SK-N-MC (cell line): ENCODE measurements around the gene AGAP3.

Experiments used
- DNase-seq: peaks from one replicate; pipeline ENCODE4 v3.0.0-alpha.2; 2011; ENCODE audit warnings: low read depth, low spot score
- H3K27ac ChIP-seq: fragments of 200-600 bp; sonication (generic); 2 replicates; pipeline ENCODE4 v1.5.1; 2016; ENCODE audit warnings: mixed run types
- H3K36me3 ChIP-seq: fragments of 200-600 bp; sonication (generic); 2 replicates; pipeline ENCODE4 v1.6.1; 2017; ENCODE audit warnings: antibody characterized with exemption, low read length, mixed read lengths; ENCODE audit not compliant: insufficient read depth
- H3K4me3 ChIP-seq: fragments of 200-600 bp; sonication (generic); 2 replicates; pipeline ENCODE4 v1.5.1; 2016
- H3K9ac ChIP-seq: fragments of 200-600 bp; sonication (generic); 2 replicates; pipeline ENCODE4 v1.8.0; 2017; ENCODE audit warnings: mixed run types, mixed read lengths; ENCODE audit not compliant: insufficient read length
- H3K9me3 ChIP-seq: fragments of 200-600 bp; sonication (generic); 2 replicates; pipeline ENCODE4 v1.6.1; 2017; ENCODE audit warnings: low read depth, mild to moderate bottlenecking, antibody characterized with exemption, low read length, moderate library complexity, mixed read lengths
- EZH2 ChIP-seq: fragments of 200-600 bp; sonication (generic); IDR thresholded peaks from one replicate; pipeline ENCODE4 v1.6.1; 2017; ENCODE audit warnings: antibody characterized with exemption
- FOXP2 ChIP-seq: optimal IDR thresholded peaks from 2 replicates; pipeline ENCODE3; 2011; ENCODE audit warnings: mild to moderate bottlenecking, moderate library complexity; ENCODE audit not compliant: insufficient read depth; ENCODE audit errors: extremely low read length, control extremely low read depth
- POLR2AphosphoS5 ChIP-seq: IDR thresholded peaks from 2 replicates; pipeline ENCODE4 v1.6.1; 2012; ENCODE audit warnings: mild to moderate bottlenecking, low read depth, low read length, borderline replicate concordance

The AGAP3 gene

GRCh38 chr7:151066273-151066974 is 19.9 kb upstream of the AGAP3 start:
- Histone ChIP-seq H3K36me3 (peaks cover 56% of the 10 kb centered on the region; the same call in 1 of the 2 replicates), H3K4me3 (no peak overlapping the region), H3K9ac (no peak overlapping the region), H3K9me3 (no peaks in the 10 kb centered on the region), H3K27ac (no peak overlapping the region)
- TF ChIP-seq POLR2AphosphoS5 (no peak), FOXP2 (no peak), EZH2 (no peak)
- DNase-seq: no peak

- no peak overlapping the region for H3K9ac ChIP-seq
- H3K27ac ChIP-seq: no peak overlapping the region
- DNase-seq: no peak
- TF ChIP-seq POLR2AphosphoS5: no peak
- no peak for TF ChIP-seq EZH2
- TF ChIP-seq FOXP2: no peak
- peaks cover 60% of the 10 kb centered on the region; the same call in 1 of the 2 replicates for H3K36me3 ChIP-seq
- no peaks in the 10 kb centered on the region for H3K9me3 ChIP-seq
- H3K4me3 ChIP-seq: no peak overlapping the region
Observed at GRCh38 chr7:151068069-151068773, 18.1 kb upstream of the AGAP3 start.

- Histone ChIP-seq H3K9me3 (no peaks in the 10 kb centered on the region), H3K9ac (no peak overlapping the region), H3K36me3 (peaks cover 66% of the 10 kb centered on the region; the same call in 1 of the 2 replicates), H3K27ac (no peak overlapping the region), H3K4me3 (no peak overlapping the region)
- no peak for DNase-seq
- TF ChIP-seq FOXP2 (no peak), EZH2 (no peak), POLR2AphosphoS5 (no peak)
Observed at GRCh38 chr7:151069841-151070573, 16.3 kb upstream of the AGAP3 start.

- no peak for DNase-seq
- no peaks in the 10 kb centered on the region for H3K9me3 ChIP-seq
- H3K9ac ChIP-seq: no peak overlapping the region
- H3K36me3 ChIP-seq: peaks cover 61% of the 10 kb centered on the region; the same call in 1 of the 2 replicates
- H3K27ac ChIP-seq: no peak overlapping the region
- no peak overlapping the region for H3K4me3 ChIP-seq
- no peak for TF ChIP-seq EZH2
- TF ChIP-seq POLR2AphosphoS5: no peak
- no peak for TF ChIP-seq FOXP2
Observed at GRCh38 chr7:151070574-151070960, 15.7 kb upstream of the AGAP3 start.

- Histone ChIP-seq H3K36me3 (peaks cover 68% of the 10 kb centered on the region; the same call in 1 of the 2 replicates), H3K9me3 (no peaks in the 10 kb centered on the region), H3K27ac (no peak overlapping the region), H3K9ac (no peak overlapping the region), H3K4me3 (no peak overlapping the region)
- no peak for DNase-seq
- TF ChIP-seq FOXP2 (no peak), EZH2 (no peak), POLR2AphosphoS5 (no peak)
Observed at GRCh38 chr7:151071032-151071866, 15.0 kb upstream of the AGAP3 start.

GRCh38 chr7:151073990-151074389 is 12.3 kb upstream of the AGAP3 start:
- peaks cover 55% of the 10 kb centered on the region; the same call in 1 of the 2 replicates for H3K36me3 ChIP-seq
- H3K9ac ChIP-seq: no peak overlapping the region

GRCh38 chr7:151074817-151075661 is 11.2 kb upstream of the AGAP3 start:
- H3K36me3 ChIP-seq: peaks cover 44% of the 10 kb centered on the region; the same call in 1 of the 2 replicates
- H3K9me3 ChIP-seq: no peaks in the 10 kb centered on the region
- no peak overlapping the region for H3K27ac ChIP-seq
- TF ChIP-seq POLR2AphosphoS5: no peak
- no peak for TF ChIP-seq EZH2
- no peak for TF ChIP-seq FOXP2
- H3K4me3 ChIP-seq: no peak overlapping the region
- no peak for DNase-seq
- no peak overlapping the region for H3K9ac ChIP-seq

More at GRCh38 chr7:151073990-151074389, 12.3 kb upstream of the AGAP3 start:
- no peak overlapping the region for H3K27ac ChIP-seq
- DNase-seq: no peak
- TF ChIP-seq POLR2AphosphoS5: no peak
- no peak for TF ChIP-seq FOXP2
- TF ChIP-seq EZH2: no peak
- no peak overlapping the region for H3K4me3 ChIP-seq
- H3K9me3 ChIP-seq: no peaks in the 10 kb centered on the region
